NCI-H748 treated with DMSO at 0.1 percent for 48 hours (cell line): Measurements from ENCODE around the gene CCND1.

Experiments
- DNase-seq: peaks from one replicate; lab custom pipeline; 2025; lab: John Stamatoyannopoulos, UW

Gene CCND1

GRCh38 chr11:69666752-69667536 is 26.0 kb downstream of the CCND1 start:
- no peak for DNase-seq

DNA sequence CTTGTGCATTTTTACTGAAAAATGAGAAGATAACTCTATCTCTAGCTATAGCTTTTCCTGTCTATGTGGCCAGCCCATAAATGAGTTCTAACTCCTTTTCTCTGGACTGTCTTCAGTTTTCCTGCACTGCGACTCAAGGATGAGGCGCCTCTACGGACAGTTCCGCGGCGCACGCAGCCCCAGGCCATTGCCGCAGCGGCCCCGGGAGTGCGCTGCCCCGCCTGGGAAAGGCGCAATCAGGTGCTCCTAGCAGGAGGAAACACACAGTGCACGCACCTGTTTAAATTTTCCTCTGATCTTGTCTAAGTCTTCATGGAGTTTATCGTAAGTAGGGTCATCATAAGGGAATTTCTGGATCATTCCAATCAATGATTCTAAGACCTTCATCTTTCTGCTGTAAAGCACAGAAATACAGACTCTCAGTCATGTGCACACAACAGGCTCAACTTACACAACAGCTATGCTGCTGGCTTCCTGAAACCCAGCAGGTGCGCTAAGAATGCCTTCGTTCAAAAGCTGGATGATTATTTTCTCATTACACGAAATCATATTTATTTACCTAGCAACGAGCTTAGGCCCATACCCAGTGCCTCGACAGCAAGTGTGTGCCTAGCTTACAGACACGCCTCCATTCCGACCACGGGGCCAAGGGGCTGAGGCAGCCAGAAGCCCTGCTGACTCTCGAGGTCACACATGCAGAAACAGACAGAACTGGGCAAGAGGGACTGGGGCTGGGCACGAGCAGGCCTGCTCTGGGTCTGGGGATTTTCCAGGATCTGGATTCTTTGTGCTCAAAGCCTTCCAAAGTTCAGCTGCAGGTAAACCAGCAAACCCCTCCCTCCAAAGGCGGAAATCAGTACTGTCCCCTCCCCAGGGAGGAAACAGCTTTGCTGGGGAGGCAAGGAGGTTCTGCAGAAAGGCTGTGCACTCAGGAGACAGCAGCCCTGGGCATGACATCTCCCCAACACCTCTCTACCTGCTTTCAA is 27.0 kb downstream of the CCND1 start:
- peak; percentile 68 for DNase-seq

- no peak for DNase-seq
These were observed 28.5 kb downstream of the CCND1 start for GRCh38 chr11:69669486-69669885.

GRCh38 chr11:69670158-69670845 is 29.3 kb downstream of the CCND1 start:
- peak; percentile 54 for DNase-seq

DNA sequence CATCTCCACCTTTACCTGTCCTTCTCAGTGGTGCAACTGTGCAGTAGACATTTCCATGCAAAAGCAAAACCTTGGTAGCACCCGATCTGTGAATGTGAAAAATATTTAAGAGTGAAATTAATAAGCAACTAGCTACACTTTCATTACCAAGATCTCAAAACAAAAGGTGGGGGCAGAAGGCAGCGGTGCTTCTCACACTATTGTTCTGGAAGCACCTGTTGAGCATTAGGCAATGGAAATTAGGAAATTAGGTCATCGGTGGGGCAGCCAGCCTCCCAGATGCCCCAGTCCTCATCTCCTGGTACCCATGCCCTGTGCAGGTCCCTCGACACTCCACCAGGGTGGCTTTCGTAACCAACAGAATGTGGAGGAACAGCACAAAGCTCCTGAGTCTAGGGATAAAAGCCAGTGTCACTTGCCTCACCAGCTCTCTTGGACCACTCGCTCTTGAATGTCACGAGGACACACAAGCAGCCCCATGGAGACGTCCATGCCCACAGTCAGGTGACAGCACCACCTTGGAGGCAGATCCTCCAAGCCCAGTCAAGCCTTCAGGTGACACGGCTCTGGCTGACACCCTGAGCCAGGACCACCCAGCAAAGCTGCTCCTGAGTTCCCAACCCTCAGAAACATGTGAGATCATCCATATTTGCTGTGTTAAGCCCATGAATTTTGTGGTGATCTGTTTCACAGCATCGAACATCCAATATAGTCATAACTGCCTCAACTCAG is 30.9 kb downstream of the CCND1 start:
- no peak for DNase-seq

- no peak for DNase-seq
These were observed 33.4 kb downstream of the CCND1 start for GRCh38 chr11:69674267-69674885.

DNA sequence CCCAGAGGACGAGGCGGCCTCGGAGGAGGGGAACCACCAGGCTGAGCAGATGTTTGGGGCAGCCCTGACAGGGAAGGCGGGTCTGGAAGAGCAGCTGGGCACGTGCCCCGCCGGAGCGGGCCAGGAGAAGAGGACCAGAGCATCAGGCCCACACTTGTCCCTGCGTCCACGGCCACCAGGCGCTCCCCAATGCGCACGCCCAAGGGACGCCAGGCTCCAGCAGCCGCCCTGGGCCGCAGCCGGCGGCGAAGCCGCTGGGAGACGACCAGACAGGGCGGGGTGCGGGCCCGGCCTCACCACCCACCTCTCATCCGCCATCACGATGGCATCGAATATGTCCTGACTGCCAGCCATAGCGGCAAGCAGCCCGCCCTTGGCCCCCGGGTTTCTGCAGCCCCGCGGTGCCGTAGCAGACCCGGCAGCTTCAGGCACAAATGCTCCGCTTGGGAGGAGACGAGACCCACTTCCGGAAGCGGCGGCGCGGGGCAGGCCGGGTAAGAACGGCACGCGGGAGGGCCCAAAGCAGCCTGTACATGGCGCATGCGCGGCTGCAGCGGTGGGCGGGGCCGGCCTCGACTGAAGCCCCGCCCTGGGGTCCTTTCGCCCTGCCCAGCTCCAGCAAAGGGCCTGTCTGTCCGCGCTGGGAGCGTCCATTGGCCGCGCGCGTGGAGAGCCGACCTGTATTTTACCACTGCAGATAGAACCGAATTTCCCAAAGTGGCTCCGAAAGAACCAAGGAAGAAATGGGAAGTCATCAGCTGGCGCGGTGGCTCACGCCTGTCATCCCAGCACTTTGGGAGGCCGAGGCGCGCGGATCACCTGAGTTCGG is 34.1 kb downstream of the CCND1 start, which contains the start of gene LTO1:
Gene LTO1, minus strand, starts transcription at position 468 of the 829 bp plus-strand sequence. Its CDS starts 114 bp downstream, at position 354.
- DNase-seq = peak; percentile 83

DNA sequence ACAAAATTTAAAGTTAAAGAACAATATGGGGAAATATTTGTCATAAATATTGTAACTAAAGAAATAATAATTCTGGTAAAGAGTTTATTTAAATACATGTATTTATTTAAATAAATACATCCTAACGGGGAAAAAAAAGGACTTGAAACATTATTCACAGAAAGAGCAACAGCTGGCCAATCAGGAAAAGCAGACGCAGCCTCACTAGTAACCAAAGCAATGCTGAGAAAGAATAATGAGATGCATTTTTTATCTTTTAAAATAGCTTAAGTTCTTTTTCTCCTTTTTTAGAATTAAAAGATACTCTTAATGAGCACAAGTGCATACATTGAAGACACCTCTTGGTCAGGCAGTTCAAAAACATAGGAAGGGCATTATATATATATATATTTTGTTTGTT is 36.8 kb downstream of the CCND1 start:
- no peak for DNase-seq

DNA sequence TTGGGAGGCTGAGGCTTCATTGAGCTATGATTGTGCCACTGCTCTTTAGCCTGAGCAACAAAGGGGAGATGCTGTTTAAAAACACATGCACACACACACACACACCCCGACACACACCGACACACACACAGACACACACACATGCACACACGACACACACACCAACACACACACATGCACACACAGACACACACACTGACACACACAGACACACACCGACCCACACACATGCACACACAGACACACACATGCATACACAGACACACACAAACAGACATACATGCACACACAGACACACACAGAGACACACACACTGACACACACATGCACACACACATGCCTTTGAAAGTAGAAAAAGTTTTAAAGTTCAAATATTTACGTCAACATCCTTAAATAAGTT is 39.7 kb downstream of the CCND1 start:
- DNase-seq = no peak

GRCh38 chr11:69682221-69682620 is 41.3 kb downstream of the CCND1 start:
- no peak for DNase-seq

DNA sequence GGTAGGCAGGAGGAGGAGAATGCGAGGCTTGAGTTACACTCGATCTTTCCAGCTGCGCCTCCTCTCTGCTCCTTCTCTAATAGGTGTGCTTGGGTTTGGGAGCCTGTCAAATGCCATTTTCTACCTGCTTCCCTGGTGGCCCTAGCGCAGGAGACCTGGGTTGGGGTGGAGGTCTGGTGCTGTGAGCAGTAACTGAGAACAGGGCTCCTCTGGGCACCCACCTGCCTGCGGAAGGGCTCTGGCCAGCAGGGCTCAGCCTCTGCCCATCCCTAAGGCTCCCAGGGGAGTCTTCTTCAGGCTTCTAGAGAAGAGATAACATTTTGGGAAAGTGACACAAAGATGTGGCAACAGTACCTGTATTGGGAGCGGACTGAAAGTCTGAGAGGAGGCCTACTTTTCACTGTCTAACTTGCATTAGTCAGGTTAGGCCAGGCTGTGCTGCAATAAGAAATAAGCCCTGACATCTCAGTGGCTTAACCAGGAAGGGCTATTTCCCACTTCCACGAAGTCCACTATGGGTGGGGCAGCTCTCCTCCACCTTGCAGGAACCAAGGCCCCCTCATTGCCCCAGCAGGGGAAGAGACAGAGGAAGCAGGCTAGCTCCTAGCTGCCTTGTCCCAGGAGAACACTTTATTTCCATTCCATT is 41.8 kb downstream of the CCND1 start:
- DNase-seq = no peak

DNA sequence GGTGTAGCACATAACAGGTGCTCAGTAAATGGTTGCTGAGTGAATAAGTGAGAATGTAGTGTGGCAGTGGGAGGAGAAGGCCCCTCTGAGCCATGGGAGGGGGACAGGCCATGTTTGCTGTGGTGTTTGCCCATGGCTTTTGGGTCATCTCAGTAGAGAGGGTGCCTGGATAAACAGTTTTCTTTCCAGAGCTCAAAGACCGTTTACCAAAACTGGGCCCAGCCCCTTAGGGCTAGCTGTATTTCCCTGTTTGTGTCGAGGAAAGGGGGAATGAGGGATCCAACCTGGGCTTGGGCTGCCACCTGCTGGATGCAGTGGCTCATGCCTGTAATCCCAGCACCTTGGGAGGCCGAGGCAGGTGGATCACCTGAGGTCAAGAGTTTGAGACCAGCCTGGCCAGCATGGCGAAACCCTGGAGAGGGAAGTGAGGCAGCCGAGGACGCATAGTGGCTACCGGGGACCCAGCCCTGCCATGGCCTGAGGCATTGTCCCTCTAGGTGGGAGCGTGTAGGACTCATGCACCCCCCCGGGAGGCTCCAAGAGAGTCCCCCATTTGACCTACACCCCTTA is 42.9 kb downstream of the CCND1 start:
- no peak for DNase-seq

DNA sequence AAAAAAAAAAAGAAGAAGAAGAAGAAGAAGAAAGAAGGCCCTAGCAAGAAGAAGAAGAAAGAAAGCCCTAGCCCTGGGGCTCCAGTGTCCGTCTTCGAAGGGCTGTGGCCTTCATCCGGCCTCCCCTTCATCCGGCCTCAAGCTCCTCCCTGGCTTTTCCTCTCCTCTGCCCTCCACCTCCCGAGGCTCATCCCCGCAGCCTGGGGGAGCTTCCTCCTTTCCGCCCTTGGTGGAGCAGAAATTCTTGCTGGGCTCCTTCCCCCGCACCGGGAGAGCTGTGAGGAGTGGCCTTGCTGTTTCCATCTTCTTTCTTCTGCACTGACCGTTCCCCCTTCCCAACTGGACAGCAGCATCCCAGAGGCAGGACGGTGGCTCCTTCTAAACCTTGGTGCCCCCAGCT is 43.7 kb downstream of the CCND1 start:
- no peak for DNase-seq

GRCh38 chr11:69685348-69685747 is 44.4 kb downstream of the CCND1 start:
- no peak for DNase-seq

DNA sequence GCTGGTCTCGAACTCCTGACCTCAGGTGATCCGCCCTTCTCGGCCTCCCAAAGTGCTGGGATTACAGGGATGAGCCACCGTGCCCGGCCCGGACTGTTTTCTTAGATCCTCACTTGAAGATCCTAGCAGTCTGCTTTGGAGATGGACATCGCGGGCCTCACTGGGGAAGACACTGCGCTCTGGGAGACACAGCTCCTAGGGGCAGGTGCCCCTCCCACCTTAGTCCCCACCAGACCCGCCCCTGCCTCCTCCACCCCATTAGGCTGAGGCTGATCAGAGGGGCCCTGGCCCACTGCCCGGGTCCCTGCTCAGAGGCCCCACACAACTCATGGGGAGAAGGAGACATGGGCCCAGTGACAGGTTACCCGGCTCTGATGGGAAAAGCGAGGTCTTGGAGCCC is 45.5 kb downstream of the CCND1 start:
- DNase-seq = no peak

DNA sequence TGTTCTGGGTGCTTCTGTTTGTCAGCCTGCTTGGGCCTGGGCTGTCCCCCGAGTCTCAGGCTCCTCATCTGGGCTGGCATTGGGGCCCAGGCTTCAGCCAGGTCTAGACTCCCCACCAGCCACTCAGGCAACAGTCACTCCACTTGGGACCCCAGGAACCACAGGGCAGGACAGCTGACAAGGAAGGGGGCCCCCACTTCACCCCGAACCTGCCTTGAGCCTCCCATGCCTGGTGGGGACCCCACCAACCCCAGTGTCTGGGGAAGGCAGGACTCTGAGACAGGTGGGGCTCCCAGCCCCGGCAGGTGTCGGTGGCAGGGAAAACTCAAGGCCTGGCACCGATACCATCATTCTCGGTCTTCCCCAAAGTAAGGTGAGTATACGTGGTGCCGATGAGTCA is 45.9 kb downstream of the CCND1 start:
- no peak for DNase-seq

- peak; percentile 16 for DNase-seq
These were observed 47.2 kb downstream of the CCND1 start for GRCh38 chr11:69687969-69688771.
